CD4-positive, alpha-beta T cell (primary cell): ENCODE measurements around the gene LRRC72. TPM values are rescaled to one million over a fixed set of nuclear protein-coding genes. Genes with fewer than 3 reads are reported as not detected.

ENCODE experiments used
- ATAC-seq: fragments of 200-7000 bp; cut with Tn5 transposase; one replicate; pipeline ENCODE4 v1.10.0; 2022; ENCODE audit warnings: mild to moderate bottlenecking; ENCODE audit not compliant: poor library complexity
- CTCF ChIA-PET: fragments of 350-600 bp; sonication (Branson Sonifier 250); formaldehyde crosslinking; loops from one replicate; lab custom pipeline; 2021; ENCODE audit warnings: antibody characterized with exemption, inconsistent platforms; lab: Charles Lee
- POLR2A ChIA-PET: fragments of 350-600 bp; sonication (Branson Sonifier 250); formaldehyde crosslinking; loops from one replicate; lab custom pipeline; 2021; ENCODE audit warnings: antibody characterized with exemption, inconsistent platforms; lab: Charles Lee
- DNase-seq, 14 experiments: peaks; one replicate each; pipeline ENCODE4 v3.0.0-alpha.2; 2013 to 2020; ENCODE audit warnings: mixed read lengths in 2 of 14
- H3K27ac ChIP-seq, 2 donors: one replicate each; pipeline versions ENCODE4 v1.5.1 to v1.7.0; 2013; ENCODE audit warnings: low read length in 2 of 2, low read depth in 1 of 2, mild to moderate bottlenecking in 1 of 2
- H3K27me3 ChIP-seq, 2 experiments: 1 replicate in 1 of 2; 2 replicates in 1 of 2; pipeline versions ENCODE4 v1.6.1 to v1.7.0; 2013; ENCODE audit warnings: low read length in 2 of 2, control low read depth in 1 of 2, mild to moderate bottlenecking in 1 of 2, moderate library complexity in 1 of 2; ENCODE audit not compliant: insufficient read depth in 2 of 2, control insufficient read depth in 1 of 2
- H3K36me3 ChIP-seq: one replicate; pipeline ENCODE4 v1.6.1; 2013; ENCODE audit warnings: low read length, control low read depth; ENCODE audit not compliant: insufficient read depth
- H3K4me1 ChIP-seq: one replicate; pipeline ENCODE4 v1.6.1; 2013; ENCODE audit warnings: low read length, control low read depth; ENCODE audit not compliant: insufficient read depth
- H3K4me3 ChIP-seq: one replicate; pipeline ENCODE4 v1.5.1; 2013; ENCODE audit warnings: mild to moderate bottlenecking, low read length, moderate library complexity
- H3K9me3 ChIP-seq, 2 experiments: 1 replicate in 1 of 2; 2 replicates in 1 of 2; pipeline versions ENCODE4 v1.6.1 to v1.7.0; 2013; ENCODE audit warnings: low read length in 2 of 2, mild to moderate bottlenecking in 2 of 2, control low read depth in 1 of 2, moderate library complexity in 1 of 2; ENCODE audit not compliant: control insufficient read depth in 1 of 2, insufficient read depth in 1 of 2
- H3K27ac Mint-ChIP-seq: one replicate; pipeline ENCODE4 v1.8.0; 2020; ENCODE audit warnings: mixed read lengths
- H3K27me3 Mint-ChIP-seq: one replicate; pipeline ENCODE4 v1.8.0; 2021; ENCODE audit warnings: mixed read lengths
- H3K36me3 Mint-ChIP-seq: one replicate; pipeline ENCODE4 v1.8.0; 2021; ENCODE audit warnings: low read depth, mixed read lengths
- H3K4me1 Mint-ChIP-seq: one replicate; pipeline ENCODE4 v1.8.0; 2021; ENCODE audit warnings: low read depth, mixed read lengths
- H3K4me3 Mint-ChIP-seq: one replicate; pipeline ENCODE4 v1.8.0; 2020; ENCODE audit warnings: mild to moderate bottlenecking, mixed read lengths
- H3K9me3 Mint-ChIP-seq: one replicate; pipeline ENCODE4 v1.8.0; 2020; ENCODE audit warnings: mixed read lengths
- CTCF ChIP-seq: fragments of 200-600 bp; IDR thresholded peaks from one replicate; pipeline ENCODE4 v1.8.0; 2022; ENCODE audit warnings: antibody characterized with exemption, mild to moderate bottlenecking
- intact Hi-C, 2 experiments: fragments of 100-400 bp; cut with DNase I in 1 of 2; cut with micrococcal nuclease in 1 of 2; formaldehyde crosslinking; loops; one replicate each; pipeline versions ENCODE4 v1.15.1 to v1.9.0; 2023 to 2025; cut with DNase I, micrococcal nuclease
- total RNA-seq, 174 experiments: library from RNA in 2 of 174; stranded (reverse) in 2 of 174; gene quantifications; one replicate each; pipeline ENCODE4 v1.2.3 and lab custom pipeline; 2021 to 2026

LRRC72 gene
- total RNA-seq, 2 experiments from 2014 or later = not detected

- ATAC-seq (no peak), DNase-seq (no peak)
- no peak overlapping the region for H3K4me3 ChIP-seq
- Mint-ChIP-seq H3K27ac (no peak overlapping the region), H3K4me1 (no peaks in the 10 kb centered on the region), H3K27me3 (no peaks in the 10 kb centered on the region), H3K9me3 (no peaks in the 10 kb centered on the region), H3K4me3 (no peak overlapping the region), H3K36me3 (peaks cover 45% of the 10 kb centered on the region)
- H3K9me3 ChIP-seq = no peaks in the 10 kb centered on the region
- intact Hi-C loops = no loop called here
- peaks cover 11% of the 10 kb centered on the region for H3K36me3 ChIP-seq
- TF ChIP-seq CTCF = no peak
- H3K27ac ChIP-seq = no peak overlapping the region
- ChIA-PET CTCF (no interaction called here), POLR2A (interaction anchor here (0.9 kb wide), 1 partner anchor 10 kb away, joined by 3 read pairs; no protein-coding TSS in a partner anchor)
- no peaks in the 10 kb centered on the region for H3K27me3 ChIP-seq
- no peaks in the 10 kb centered on the region for H3K4me1 ChIP-seq
Observed at GRCh38 chr7:16598015-16598414, 71.4 kb downstream of the LRRC72 start.

GRCh38 chr7:16599860-16600259 is 73.2 kb downstream of the LRRC72 start:
- ChIA-PET CTCF (no interaction called here), POLR2A (no interaction called here)
- DNase-seq (no peak), ATAC-seq (no peak)
- Histone ChIP-seq H3K4me3 (no peak overlapping the region), H3K27ac (no peak overlapping the region), H3K4me1 (no peaks in the 10 kb centered on the region), H3K27me3 (no peaks in the 10 kb centered on the region), H3K9me3 (no peaks in the 10 kb centered on the region), H3K36me3 (peaks cover 19% of the 10 kb centered on the region)
- Mint-ChIP-seq H3K4me1 (no peaks in the 10 kb centered on the region), H3K4me3 (no peak overlapping the region), H3K9me3 (no peaks in the 10 kb centered on the region), H3K27ac (no peak overlapping the region), H3K36me3 (peaks cover 62% of the 10 kb centered on the region), H3K27me3 (no peaks in the 10 kb centered on the region)
- intact Hi-C loops = no loop called here
- TF ChIP-seq CTCF = no peak

GRCh38 chr7:16603633-16604032 is 77.0 kb downstream of the LRRC72 start:
- H3K4me3 ChIP-seq = no peak overlapping the region
- Mint-ChIP-seq H3K4me1 (no peaks in the 10 kb centered on the region), H3K36me3 (peaks cover 84% of the 10 kb centered on the region), H3K9me3 (no peaks in the 10 kb centered on the region), H3K27ac (no peak overlapping the region), H3K4me3 (no peak overlapping the region), H3K27me3 (no peaks in the 10 kb centered on the region)
- TF ChIP-seq CTCF = no peak
- H3K4me1 ChIP-seq = no peaks in the 10 kb centered on the region
- no peaks in the 10 kb centered on the region for H3K27me3 ChIP-seq
- H3K9me3 ChIP-seq = no peaks in the 10 kb centered on the region
- ChIA-PET CTCF (no interaction called here), POLR2A (interaction anchor here (0.6 kb wide), 1 partner anchor 678 kb away, joined by 3 read pairs; no protein-coding TSS in a partner anchor)
- peaks cover 30% of the 10 kb centered on the region for H3K36me3 ChIP-seq
- no peak for ATAC-seq
- no peak overlapping the region for H3K27ac ChIP-seq
- intact Hi-C loops = loop anchor here in 1 of 2 experiments (2.0 kb wide), 1 partner anchor 315 kb away; no protein-coding TSS in a partner anchor
- no peak for DNase-seq
